ENCODE results near the gene PRDX2. TPM values are rescaled to one million over a fixed set of nuclear protein-coding genes. Genes with fewer than 3 reads are reported as not detected.
A peak's percentile ranks its signal among the peaks of the same experiment; 100 is the strongest.

The PRDX2 gene
- total RNA-seq, 2 experiments from 2014 or later: 357 to 399 TPM

DNA sequence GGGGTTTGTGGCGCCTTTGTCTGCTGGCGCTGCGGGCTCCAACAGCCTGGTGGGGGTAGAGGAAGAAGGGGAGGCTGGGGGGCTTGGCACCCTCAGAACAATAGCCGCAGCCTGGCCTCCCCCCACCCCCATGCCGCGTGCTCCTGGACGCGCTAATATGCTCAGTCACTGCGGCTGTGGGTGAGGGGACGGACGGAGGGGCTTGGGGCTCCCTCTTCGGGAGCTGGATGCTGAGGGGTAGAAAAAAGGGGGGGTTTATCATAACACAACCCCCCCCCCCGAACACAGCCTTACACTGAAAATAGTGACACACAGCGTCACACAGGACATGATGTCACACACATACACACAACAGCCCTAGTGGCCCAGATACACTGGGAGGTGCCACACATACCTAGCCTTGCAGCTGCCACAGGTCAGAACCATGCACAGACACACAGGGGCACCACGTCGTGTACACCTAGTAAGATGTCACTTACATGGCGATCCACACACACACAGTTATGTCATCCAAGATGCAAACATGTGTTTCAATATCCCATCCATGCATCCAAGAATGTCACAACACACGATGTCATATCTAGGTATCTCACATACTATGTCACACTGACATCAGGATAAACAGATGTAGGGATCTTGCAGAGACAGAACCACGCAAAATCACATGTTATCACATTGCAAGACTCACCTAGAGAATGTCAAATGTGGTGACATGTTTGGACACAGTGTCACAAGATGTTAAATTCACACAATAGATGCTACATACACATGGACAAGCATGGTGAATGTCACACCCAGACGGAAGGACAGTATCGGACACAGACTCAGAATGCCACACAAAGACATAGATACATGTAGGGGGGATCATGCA lies 37.5 kb upstream of the PRDX2 start:
- H3K79me2 ChIP-seq (ENCODE audit: insufficient read depth, low read depth, low read length): no peaks in the 10 kb centered on the region
- peak overlapping the region; percentile 90 for H3K4me2 ChIP-seq (ENCODE audit: low read length)
- intact Hi-C loops (cut with micrococcal nuclease; ENCODE audit: unreplicated experiment): loop anchor here (5.0 kb wide), 1 partner anchor 98 kb away; the partner anchor contains the start of gene CALR
- H3K36me3 ChIP-seq (ENCODE audit: insufficient read depth, low read length): peaks cover 6% of the 10 kb centered on the region; the same call in 1 of the 2 replicates
- TF ChIP-seq, protein P1, sequence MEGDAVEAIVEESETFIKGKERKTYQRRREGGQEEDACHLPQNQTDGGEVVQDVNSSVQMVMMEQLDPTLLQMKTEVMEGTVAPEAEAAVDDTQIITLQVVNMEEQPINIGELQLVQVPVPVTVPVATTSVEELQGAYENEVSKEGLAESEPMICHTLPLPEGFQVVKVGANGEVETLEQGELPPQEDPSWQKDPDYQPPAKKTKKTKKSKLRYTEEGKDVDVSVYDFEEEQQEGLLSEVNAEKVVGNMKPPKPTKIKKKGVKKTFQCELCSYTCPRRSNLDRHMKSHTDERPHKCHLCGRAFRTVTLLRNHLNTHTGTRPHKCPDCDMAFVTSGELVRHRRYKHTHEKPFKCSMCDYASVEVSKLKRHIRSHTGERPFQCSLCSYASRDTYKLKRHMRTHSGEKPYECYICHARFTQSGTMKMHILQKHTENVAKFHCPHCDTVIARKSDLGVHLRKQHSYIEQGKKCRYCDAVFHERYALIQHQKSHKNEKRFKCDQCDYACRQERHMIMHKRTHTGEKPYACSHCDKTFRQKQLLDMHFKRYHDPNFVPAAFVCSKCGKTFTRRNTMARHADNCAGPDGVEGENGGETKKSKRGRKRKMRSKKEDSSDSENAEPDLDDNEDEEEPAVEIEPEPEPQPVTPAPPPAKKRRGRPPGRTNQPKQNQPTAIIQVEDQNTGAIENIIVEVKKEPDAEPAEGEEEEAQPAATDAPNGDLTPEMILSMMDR (conservative IDR thresholded peaks at IDR 0.05; ENCODE audit: low read length): no peak
- no peak for TF ChIP-seq EZH2phosphoT487 (IDR thresholded peaks at IDR 0.05; ENCODE audit: borderline replicate concordance, low read depth, low read length)
- H4K20me1 ChIP-seq (ENCODE audit: insufficient read depth, low read length): no peaks in the 10 kb centered on the region
- peak overlapping the region; percentile 45 for H3K27ac ChIP-seq (ENCODE audit: low read depth, low read length, poor library complexity, severe bottlenecking)
- CTCF ChIA-PET (ENCODE audit: unreplicated experiment): interaction anchor here (0.6 kb wide), 1 partner anchor 25 kb away, joined by 4 read pairs; no protein-coding TSS in a partner anchor
- H2AFZ ChIP-seq (ENCODE audit: low read length): peak overlapping the region; percentile 67
- no peaks in the 10 kb centered on the region for H3K9me2 ChIP-seq (ENCODE audit: insufficient read depth, low read length)
- peaks cover 65% of the 10 kb centered on the region for H3K4me1 ChIP-seq (ENCODE audit: insufficient read depth, low read length, poor library complexity, severe bottlenecking)
- H3K9me3 ChIP-seq (ENCODE audit: low read length): no peaks in the 10 kb centered on the region
- DNase-seq (ENCODE audit: low spot score): peak; percentile 67
- BruUV-seq (replicated peaks): TSS peak; percentile 76
- peak overlapping the region; percentile 93 for H3K4me3 ChIP-seq (ENCODE audit: low read depth, low read length, poor library complexity, severe bottlenecking)
- POLR2A ChIA-PET: no interaction called here

DNA sequence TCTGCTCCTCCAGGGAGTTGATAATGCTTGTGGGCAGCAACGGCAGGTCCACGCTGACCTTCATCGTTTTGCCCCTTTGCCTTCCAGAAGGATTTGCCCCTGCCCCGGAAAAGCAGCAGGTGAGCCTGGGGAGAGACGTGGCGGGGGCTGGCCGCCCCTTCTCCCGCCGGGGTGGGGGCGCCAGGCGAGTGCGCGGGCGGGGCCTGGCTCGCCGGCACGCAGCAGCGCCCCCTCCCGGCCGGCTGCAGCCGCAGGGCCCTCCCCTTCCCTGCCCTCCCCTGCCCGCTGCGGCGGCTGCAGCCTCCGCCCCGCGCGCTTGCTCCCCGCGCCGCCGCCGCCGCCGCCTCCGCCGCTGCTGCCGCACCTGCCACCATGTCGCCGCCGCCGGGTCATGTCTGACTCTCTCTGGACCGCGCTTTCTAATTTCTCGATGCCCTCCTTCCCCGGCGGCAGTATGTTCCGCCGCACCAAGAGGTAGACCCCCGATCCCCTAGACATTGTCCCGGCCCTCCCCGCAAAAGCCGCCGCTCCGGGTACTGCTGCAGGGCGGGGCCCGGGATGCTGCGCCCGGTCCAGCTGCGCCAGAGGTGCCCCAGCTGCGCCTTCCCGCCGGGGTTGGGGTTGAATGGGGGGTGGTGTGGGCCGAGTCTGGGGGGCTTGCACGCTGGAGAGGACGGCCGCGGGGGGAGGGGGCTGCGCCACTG lies 36.7 kb upstream of the PRDX2 start, which contains the start of gene MAST1:
Gene MAST1, plus strand, starts transcription at position 334 of the 704 bp plus-strand sequence. Its CDS starts 58 bp downstream, at position 392.
- Histone ChIP-seq H3K4me1 (ENCODE audit: insufficient read depth, low read length, poor library complexity, severe bottlenecking) (peaks cover 67% of the 10 kb centered on the region), H4K20me1 (ENCODE audit: insufficient read depth, low read length) (no peaks in the 10 kb centered on the region), H3K4me2 (ENCODE audit: low read length) (peak within 1 kb of the TSS; percentile 90), H3K9me2 (ENCODE audit: insufficient read depth, low read length) (no peaks in the 10 kb centered on the region), H3K79me2 (ENCODE audit: insufficient read depth, low read depth, low read length) (no peaks in the 10 kb centered on the region), H3K36me3 (ENCODE audit: insufficient read depth, low read length) (peaks cover under 1% of the 10 kb centered on the region; the same call in 1 of the 2 replicates), H3K9me3 (ENCODE audit: low read length) (no peaks in the 10 kb centered on the region), H3K4me3 (ENCODE audit: low read depth, low read length, poor library complexity, severe bottlenecking) (peak within 1 kb of the TSS; percentile 93), H2AFZ (ENCODE audit: low read length) (peak within 1 kb of the TSS; percentile 72), H3K27ac (ENCODE audit: low read depth, low read length, poor library complexity, severe bottlenecking) (peak within 1 kb of the TSS; percentile 45)
- CTCF ChIA-PET (ENCODE audit: unreplicated experiment): interaction anchor here (0.6 kb wide), 2 partner anchors 25 to 53 kb away, joined by 4 to 8 read pairs; no protein-coding TSS in a partner anchor
- TF ChIP-seq, protein P1 (conservative IDR thresholded peaks at IDR 0.05; ENCODE audit: low read length): peak; percentile 68
- no peak for TF ChIP-seq EZH2phosphoT487 (IDR thresholded peaks at IDR 0.05; ENCODE audit: borderline replicate concordance, low read depth, low read length)
- no TSS peak for BruUV-seq (replicated peaks)
- DNase-seq (ENCODE audit: low spot score): peak; percentile 81
- POLR2A ChIA-PET: no interaction called here
- intact Hi-C loops (cut with micrococcal nuclease; ENCODE audit: unreplicated experiment): loop anchor here (5.0 kb wide), 1 partner anchor 99 kb away; the partner anchor contains the start of gene CALR
